OCI-LY3 (cell line): ENCODE measurements around the gene STX2.

Experiments used
- H2AFZ ChIP-seq: fragments of 200-600, 300-600 bp; shearing (Covaris generic); 2 replicates; pipeline ENCODE4 v1.6.0; 2014; ENCODE audit warnings: antibody characterized with exemption, low read depth, low read length
- H3K27ac ChIP-seq: fragments of 200-600, 300-600 bp; sonication (generic); 2 replicates; pipeline ENCODE4 v1.5.1; 2014; ENCODE audit warnings: mild to moderate bottlenecking, low read length, moderate library complexity, mixed read lengths
- H3K27me3 ChIP-seq: fragments of 200-600, 300-600 bp; sonication (generic); 2 replicates; pipeline ENCODE4 v1.6.1; 2014; ENCODE audit warnings: low read depth, low read length, mixed read lengths
- H3K36me3 ChIP-seq: fragments of 200-600, 300-600 bp; sonication (generic); replicated peaks from 2 replicates; pipeline ENCODE3; 2014; ENCODE audit warnings: low read depth, low read length, mixed read lengths
- H3K4me1 ChIP-seq: fragments of 300-600, 200-600 bp; sonication (generic); 2 replicates; pipeline ENCODE4 v1.6.1; 2014; ENCODE audit warnings: low read length, mixed read lengths
- H3K4me2 ChIP-seq: fragments of 200-600, 300-600 bp; sonication (generic); 2 replicates; pipeline ENCODE4 v1.6.1; 2014; ENCODE audit warnings: low read length, mixed read lengths
- H3K4me3 ChIP-seq: fragments of 300-600, 200-600 bp; sonication (generic); 2 replicates; pipeline ENCODE4 v1.5.1; 2014; ENCODE audit warnings: antibody characterized with exemption, mild to moderate bottlenecking, low read length, moderate library complexity
- H3K79me2 ChIP-seq: fragments of 300-600, 200-600 bp; shearing (Covaris generic); 2 replicates; pipeline ENCODE4 v1.6.1; 2014; ENCODE audit warnings: mild to moderate bottlenecking, low read length, mixed read lengths
- H3K9ac ChIP-seq: fragments of 300-600, 200-600 bp; shearing (Covaris generic); 2 replicates; pipeline ENCODE4 v1.6.0; 2014; ENCODE audit warnings: mild to moderate bottlenecking, low read length, moderate library complexity
- H3K9me3 ChIP-seq: fragments of 200-600, 300-600 bp; shearing (Covaris generic); 2 replicates; pipeline ENCODE4 v1.6.1; 2014; ENCODE audit warnings: low read length, mixed read lengths; ENCODE audit not compliant: insufficient read depth
- H4K20me1 ChIP-seq: fragments of 200-600, 300-600 bp; sonication (generic); 2 replicates; pipeline ENCODE4 v1.6.1; 2016; ENCODE audit warnings: low read length, mixed read lengths; ENCODE audit not compliant: insufficient read depth
- EZH2phosphoT487 ChIP-seq: fragments of 200-600 bp; shearing (Covaris generic); IDR thresholded peaks from 2 replicates; pipeline ENCODE4 v1.6.1; 2018; ENCODE audit warnings: antibody characterized with exemption, mixed run types, low read depth
- TF ChIP-seq, protein P1 (sequence below): fragments of 200-600, 300-600 bp; sonication (generic); IDR thresholded peaks from 2 replicates; pipeline ENCODE4 v1.5.1; 2014; ENCODE audit warnings: antibody characterized with exemption, low read length, low read depth

The STX2 gene

GRCh38 chr12:130807309-130807708, 31.7 kb downstream of the STX2 start:
- no peaks in the 10 kb centered on the region for H4K20me1 ChIP-seq
- no peak overlapping the region for H3K4me2 ChIP-seq
- no peaks in the 10 kb centered on the region for H3K27me3 ChIP-seq
- TF ChIP-seq, protein P1, sequence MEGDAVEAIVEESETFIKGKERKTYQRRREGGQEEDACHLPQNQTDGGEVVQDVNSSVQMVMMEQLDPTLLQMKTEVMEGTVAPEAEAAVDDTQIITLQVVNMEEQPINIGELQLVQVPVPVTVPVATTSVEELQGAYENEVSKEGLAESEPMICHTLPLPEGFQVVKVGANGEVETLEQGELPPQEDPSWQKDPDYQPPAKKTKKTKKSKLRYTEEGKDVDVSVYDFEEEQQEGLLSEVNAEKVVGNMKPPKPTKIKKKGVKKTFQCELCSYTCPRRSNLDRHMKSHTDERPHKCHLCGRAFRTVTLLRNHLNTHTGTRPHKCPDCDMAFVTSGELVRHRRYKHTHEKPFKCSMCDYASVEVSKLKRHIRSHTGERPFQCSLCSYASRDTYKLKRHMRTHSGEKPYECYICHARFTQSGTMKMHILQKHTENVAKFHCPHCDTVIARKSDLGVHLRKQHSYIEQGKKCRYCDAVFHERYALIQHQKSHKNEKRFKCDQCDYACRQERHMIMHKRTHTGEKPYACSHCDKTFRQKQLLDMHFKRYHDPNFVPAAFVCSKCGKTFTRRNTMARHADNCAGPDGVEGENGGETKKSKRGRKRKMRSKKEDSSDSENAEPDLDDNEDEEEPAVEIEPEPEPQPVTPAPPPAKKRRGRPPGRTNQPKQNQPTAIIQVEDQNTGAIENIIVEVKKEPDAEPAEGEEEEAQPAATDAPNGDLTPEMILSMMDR = no peak
- TF ChIP-seq EZH2phosphoT487 = no peak
- peaks cover 19% of the 10 kb centered on the region for H3K36me3 ChIP-seq
- no peak overlapping the region for H2AFZ ChIP-seq
- H3K4me1 ChIP-seq = no peaks in the 10 kb centered on the region
- no peaks in the 10 kb centered on the region for H3K9me3 ChIP-seq
- H3K79me2 ChIP-seq = no peaks in the 10 kb centered on the region
- H3K27ac ChIP-seq = no peak overlapping the region
- H3K9ac ChIP-seq = no peak overlapping the region
- H3K4me3 ChIP-seq = no peak overlapping the region

DNA sequence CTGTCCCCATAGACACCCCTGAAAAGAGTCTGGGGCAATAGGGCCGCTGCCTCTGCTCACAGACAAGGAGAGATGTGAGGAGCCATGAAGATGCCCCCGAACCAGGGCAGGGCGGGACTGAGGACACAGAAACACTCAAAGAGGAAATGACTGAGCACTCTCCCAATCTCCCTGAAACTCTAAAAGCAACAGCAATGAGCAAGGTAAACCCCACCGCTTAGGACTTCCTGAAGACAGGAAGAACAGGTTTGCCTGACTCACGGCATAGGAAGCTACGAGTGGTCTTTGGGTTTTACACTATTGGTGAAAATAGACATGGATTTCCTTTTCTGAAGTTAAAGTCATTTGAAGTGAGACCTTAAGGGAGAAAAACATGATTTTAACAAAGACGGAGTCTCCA, 32.5 kb downstream of the STX2 start:
- Histone ChIP-seq H4K20me1 (no peaks in the 10 kb centered on the region), H3K27me3 (no peaks in the 10 kb centered on the region), H3K36me3 (peaks cover 22% of the 10 kb centered on the region), H2AFZ (no peak overlapping the region), H3K27ac (no peak overlapping the region), H3K4me1 (no peaks in the 10 kb centered on the region), H3K9me3 (no peaks in the 10 kb centered on the region), H3K79me2 (no peaks in the 10 kb centered on the region), H3K4me3 (no peak overlapping the region), H3K4me2 (no peak overlapping the region), H3K9ac (no peak overlapping the region)
- TF ChIP-seq, protein P1 = no peak

GRCh38 chr12:130805635-130806034, 33.4 kb downstream of the STX2 start:
- Histone ChIP-seq H4K20me1 (no peaks in the 10 kb centered on the region), H3K9ac (no peak overlapping the region), H3K4me2 (no peak overlapping the region), H3K9me3 (no peaks in the 10 kb centered on the region), H3K27me3 (no peaks in the 10 kb centered on the region), H3K79me2 (no peaks in the 10 kb centered on the region), H3K4me3 (no peak overlapping the region), H3K4me1 (no peaks in the 10 kb centered on the region), H3K36me3 (peaks cover 22% of the 10 kb centered on the region), H2AFZ (no peak overlapping the region), H3K27ac (no peak overlapping the region)
- TF ChIP-seq EZH2phosphoT487 = no peak
- TF ChIP-seq, protein P1 = no peak

DNA sequence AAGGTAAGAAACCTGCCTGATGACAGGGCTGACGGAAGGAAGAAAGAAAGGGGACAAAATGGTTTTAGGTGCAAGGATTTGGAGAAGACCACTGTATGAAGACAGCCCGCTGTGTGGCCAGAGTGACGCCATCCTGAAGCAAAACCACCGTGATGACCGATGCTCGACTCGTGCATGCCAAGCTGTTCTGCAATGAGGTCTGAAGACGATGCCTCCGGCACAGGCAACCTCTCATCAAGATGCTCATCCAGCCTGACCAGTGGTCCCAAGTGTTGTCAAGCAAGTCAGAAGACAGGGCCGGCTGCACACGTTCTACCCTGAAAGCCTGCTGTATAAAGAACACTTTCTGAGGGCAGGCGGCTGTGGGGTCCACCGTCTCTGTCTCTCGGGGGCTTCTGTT, 34.8 kb downstream of the STX2 start:
- Histone ChIP-seq H3K36me3 (peaks cover 22% of the 10 kb centered on the region), H3K9ac (no peak overlapping the region), H3K79me2 (no peaks in the 10 kb centered on the region), H3K27ac (no peak overlapping the region), H4K20me1 (no peaks in the 10 kb centered on the region), H3K4me3 (no peak overlapping the region), H3K9me3 (no peaks in the 10 kb centered on the region), H3K4me2 (no peak overlapping the region), H2AFZ (no peak overlapping the region), H3K27me3 (no peaks in the 10 kb centered on the region), H3K4me1 (no peaks in the 10 kb centered on the region)
- TF ChIP-seq EZH2phosphoT487 = no peak
- TF ChIP-seq, protein P1 = no peak
